CD14-positive monocyte (primary cell): Measurements from ENCODE around the gene REXO5. TPM values are rescaled to one million over a fixed set of nuclear protein-coding genes. Genes with fewer than 3 reads are reported as not detected.
A peak's percentile ranks its signal among the peaks of the same experiment; 100 is the strongest.
"Not testable (repeated sequence)": the region's sequence is repeated elsewhere in the genome, so short reads cannot be mapped to it uniquely, and the experiment has no call there.

ENCODE experiments used
- DNase-seq, 3 donors: peaks; one replicate each; pipeline ENCODE4 v3.0.0-alpha.2; 2011 to 2022
- H2AFZ ChIP-seq: 2 replicates; pipeline ENCODE4 v1.6.0; 2012; ENCODE audit warnings: mild to moderate bottlenecking, low read depth, low read length, inconsistent platforms; ENCODE audit not compliant: insufficient read depth, poor library complexity, severe bottlenecking
- H3K27ac ChIP-seq, 2 donors: 1 replicate in 1 of 2; 2 replicates in 1 of 2; pipeline ENCODE4 v1.5.1; 2012 to 2013; ENCODE audit warnings: low read length in 2 of 2, control low read depth in 1 of 2, inconsistent platforms in 1 of 2, low read depth in 1 of 2, mild to moderate bottlenecking in 1 of 2
- H3K27me3 ChIP-seq, 2 donors: one replicate each; pipeline versions ENCODE4 v1.6.0 to v1.6.1; 2011 to 2013; ENCODE audit warnings: low read length in 2 of 2; ENCODE audit not compliant: control insufficient read depth in 2 of 2, insufficient read depth in 2 of 2
- H3K36me3 ChIP-seq, 2 donors: replicated peaks in 1 of 2; 1 replicate in 1 of 2; 2 replicates in 1 of 2; pipeline versions ENCODE4 v1.5.1 to v1.6.1; 2012 to 2013; ENCODE audit warnings: low read length in 2 of 2, control low read depth in 1 of 2, inconsistent platforms in 1 of 2, mild to moderate bottlenecking in 1 of 2; ENCODE audit not compliant: insufficient read depth in 2 of 2, control insufficient read depth in 1 of 2
- H3K4me1 ChIP-seq, 2 donors: 1 replicate in 1 of 2; 2 replicates in 1 of 2; pipeline versions ENCODE4 v1.5.1 to v1.6.1; 2012 to 2013; ENCODE audit warnings: low read length in 2 of 2, control low read depth in 1 of 2, inconsistent platforms in 1 of 2, mild to moderate bottlenecking in 1 of 2, moderate library complexity in 1 of 2; ENCODE audit not compliant: insufficient read depth in 2 of 2, control insufficient read depth in 1 of 2
- H3K4me2 ChIP-seq: replicated peaks from 2 replicates; pipeline ENCODE3; 2012; ENCODE audit warnings: low read length, moderate library complexity, mild to moderate bottlenecking; ENCODE audit not compliant: poor library complexity, severe bottlenecking; ENCODE audit errors: extremely low read depth
- H3K4me3 ChIP-seq, 3 experiments: fragments of 200-600 bp in 1 of 3; sonication (generic) in 1 of 3; replicated peaks in 1 of 3; 1 replicate in 2 of 3; 2 replicates in 1 of 3; pipeline ENCODE4 v1.5.1; 2011 to 2013; ENCODE audit warnings: low read length in 3 of 3, mild to moderate bottlenecking in 3 of 3, control low read depth in 2 of 3, low read depth in 2 of 3, inconsistent platforms in 1 of 3, moderate library complexity in 1 of 3
- H3K79me2 ChIP-seq: 2 replicates; pipeline ENCODE4 v1.6.0; 2012; ENCODE audit warnings: mild to moderate bottlenecking, control low read depth, inconsistent platforms, low read length, moderate library complexity; ENCODE audit not compliant: insufficient read depth
- H3K9ac ChIP-seq: 2 replicates; pipeline ENCODE4 v1.6.0; 2017; ENCODE audit warnings: low read length, mild to moderate bottlenecking; ENCODE audit not compliant: insufficient read depth, poor library complexity, severe bottlenecking
- H3K9me3 ChIP-seq, 2 donors: replicated peaks in 1 of 2; 1 replicate in 1 of 2; 2 replicates in 1 of 2; pipeline versions ENCODE4 v1.5.1 to v1.6.1; 2012 to 2013; ENCODE audit warnings: low read length in 2 of 2, control low read depth in 1 of 2; ENCODE audit not compliant: control insufficient read depth in 1 of 2, insufficient read depth in 1 of 2
- H4K20me1 ChIP-seq: 2 replicates; pipeline ENCODE4 v1.6.0; 2012; ENCODE audit warnings: mild to moderate bottlenecking, low read length, control low read depth, moderate library complexity; ENCODE audit not compliant: insufficient read depth
- H3K27ac Mint-ChIP-seq, 7 donors: one replicate each; pipeline ENCODE4 v1.8.0; 2020; ENCODE audit warnings: mild to moderate bottlenecking in 7 of 7, mixed read lengths in 7 of 7, moderate library complexity in 6 of 7, inconsistent platforms in 2 of 7
- H3K27me3 Mint-ChIP-seq, 3 donors: one replicate each; pipeline ENCODE4 v1.8.0; 2021 to 2022; ENCODE audit warnings: low read depth in 3 of 3, mild to moderate bottlenecking in 3 of 3, mixed read lengths in 3 of 3, moderate library complexity in 3 of 3, inconsistent platforms in 1 of 3
- H3K36me3 Mint-ChIP-seq, 2 donors: one replicate each; pipeline ENCODE4 v1.8.0; 2020; ENCODE audit warnings: mixed read lengths in 2 of 2, inconsistent platforms in 1 of 2, mild to moderate bottlenecking in 1 of 2
- H3K4me1 Mint-ChIP-seq: one replicate; pipeline ENCODE4 v1.8.0; 2020; ENCODE audit warnings: mild to moderate bottlenecking, mixed read lengths
- H3K4me3 Mint-ChIP-seq, 2 donors: one replicate each; pipeline ENCODE4 v1.8.0; 2020; ENCODE audit warnings: mild to moderate bottlenecking in 2 of 2, mixed read lengths in 2 of 2, moderate library complexity in 1 of 2
- H3K9me3 Mint-ChIP-seq, 7 donors: one replicate each; pipeline ENCODE4 v1.8.0; 2020 to 2022; ENCODE audit warnings: mixed read lengths in 7 of 7, mild to moderate bottlenecking in 6 of 7, moderate library complexity in 6 of 7, inconsistent platforms in 2 of 7
- WGBS: methylation state at CpG from one replicate; pipeline ENCODE4 v1.1.5; 2013; ENCODE audit warnings: missing lambda C conversion rate; ENCODE audit not compliant: insufficient coverage; 5-methylcytosine and 5-hydroxymethylcytosine counted together
- intact Hi-C, 2 donors: fragments of 100-400 bp; cut with micrococcal nuclease; formaldehyde crosslinking; loops; one replicate each; pipeline versions ENCODE4 v1.15.0 to v1.15.1; 2023
- polyA plus RNA-seq, 3 donors: library from polyadenylated mRNA; depleted of rRNA in 1 of 3; unstranded in 2 of 3; stranded (reverse) in 1 of 3; fragments of 300-500 nt in 2 of 3; fragments of >200 nt in 1 of 3; fragmentation: Illumina TruSeq in 2 of 3; gene quantifications; 1 replicate in 2 of 3; 2 replicates in 1 of 3; pipeline ENCODE4 v1.2.3, GENCODE V29; 2012 to 2021
- TF ChIP-seq, protein P1 (sequence below): fragments of 200-600 bp; IDR thresholded peaks from one replicate; pipeline ENCODE4 v1.8.0; 2022; ENCODE audit warnings: antibody characterized with exemption, mild to moderate bottlenecking

REXO5 gene
- polyA plus RNA-seq, 3 donors = 0.52 to 1.4 (median 0.55) TPM

DNA sequence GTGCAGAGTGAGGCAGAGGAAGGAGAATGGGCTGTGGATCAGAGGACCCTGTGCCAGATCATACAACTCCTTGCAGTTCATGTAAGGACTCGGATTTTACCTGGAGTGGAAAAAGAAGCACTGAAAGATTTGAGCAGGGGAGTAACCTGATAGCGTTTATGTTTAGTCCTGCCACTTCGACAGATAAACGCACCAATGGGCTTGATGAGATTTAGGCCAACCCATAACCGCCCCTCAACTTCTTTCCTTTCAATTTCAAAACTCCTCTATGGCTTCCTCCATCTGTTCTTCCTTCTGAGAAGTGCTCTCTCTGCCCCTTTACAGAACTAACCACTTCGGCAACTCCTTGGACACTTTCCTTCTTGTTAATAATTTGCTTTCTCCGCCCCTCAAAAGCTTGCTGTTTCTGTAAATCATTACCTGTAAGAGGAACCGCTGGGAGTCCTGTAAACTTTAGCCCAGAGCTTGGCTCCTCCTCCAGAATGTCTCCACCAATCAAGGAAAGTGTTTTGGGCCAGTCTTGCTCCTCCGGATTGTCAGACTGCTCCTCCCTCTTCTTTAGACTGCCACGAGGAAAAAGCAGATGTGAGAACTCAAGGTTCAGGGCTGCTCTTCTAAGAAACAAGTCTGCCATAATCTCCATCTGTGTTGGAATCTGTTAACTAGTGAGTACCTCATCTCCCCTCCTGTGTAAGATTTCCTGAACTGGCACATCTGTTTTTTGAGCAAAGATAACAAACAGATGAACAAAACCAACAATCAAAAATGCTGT, 42.7 kb upstream of the REXO5 start, which contains the start of gene ACSM3:
TSS of gene ACSM3 (plus strand) at position 554 of the 772 bp plus-strand sequence. CDS start 6,021 bp downstream, outside the sequence.
- Histone ChIP-seq H4K20me1 (no peaks in the 10 kb centered on the region), H3K27me3 (no peaks in the 10 kb centered on the region), H3K4me2 (peak within 1 kb of the TSS; percentile 89), H3K27ac (peak within 1 kb of the TSS; percentile 36 to 93), H3K9me3 (peaks cover 0 to 4% of the 10 kb centered on the region in 2 donors), H3K36me3 (no peaks in the 10 kb centered on the region), H3K4me3 (peak within 1 kb of the TSS; percentile 47 to 99 (median 95)), H3K9ac (peak within 1 kb of the TSS; percentile 67), H2AFZ (peak within 1 kb of the TSS; percentile 94), H3K79me2 (no peaks in the 10 kb centered on the region), H3K4me1 (peaks cover 11 to 20% of the 10 kb centered on the region in 2 donors)
- intact Hi-C loops = no loop called here
- DNase-seq = peak; percentile 74 to 82 (median 75)
- H3K36me3 Mint-ChIP-seq = peaks cover 3 to 20% of the 10 kb centered on the region in 2 donors
- H3K4me1 Mint-ChIP-seq = peaks cover 13% of the 10 kb centered on the region
- H3K27me3 Mint-ChIP-seq = no peaks in the 10 kb centered on the region
- TF ChIP-seq, protein P1, sequence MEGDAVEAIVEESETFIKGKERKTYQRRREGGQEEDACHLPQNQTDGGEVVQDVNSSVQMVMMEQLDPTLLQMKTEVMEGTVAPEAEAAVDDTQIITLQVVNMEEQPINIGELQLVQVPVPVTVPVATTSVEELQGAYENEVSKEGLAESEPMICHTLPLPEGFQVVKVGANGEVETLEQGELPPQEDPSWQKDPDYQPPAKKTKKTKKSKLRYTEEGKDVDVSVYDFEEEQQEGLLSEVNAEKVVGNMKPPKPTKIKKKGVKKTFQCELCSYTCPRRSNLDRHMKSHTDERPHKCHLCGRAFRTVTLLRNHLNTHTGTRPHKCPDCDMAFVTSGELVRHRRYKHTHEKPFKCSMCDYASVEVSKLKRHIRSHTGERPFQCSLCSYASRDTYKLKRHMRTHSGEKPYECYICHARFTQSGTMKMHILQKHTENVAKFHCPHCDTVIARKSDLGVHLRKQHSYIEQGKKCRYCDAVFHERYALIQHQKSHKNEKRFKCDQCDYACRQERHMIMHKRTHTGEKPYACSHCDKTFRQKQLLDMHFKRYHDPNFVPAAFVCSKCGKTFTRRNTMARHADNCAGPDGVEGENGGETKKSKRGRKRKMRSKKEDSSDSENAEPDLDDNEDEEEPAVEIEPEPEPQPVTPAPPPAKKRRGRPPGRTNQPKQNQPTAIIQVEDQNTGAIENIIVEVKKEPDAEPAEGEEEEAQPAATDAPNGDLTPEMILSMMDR = no peak
- H3K9me3 Mint-ChIP-seq = peaks cover 7 to 25% (median 10%) of the 10 kb centered on the region in 7 donors
- H3K27ac Mint-ChIP-seq = peak within 1 kb of the TSS; percentile 90 to 97 (median 94)
- H3K4me3 Mint-ChIP-seq = peak within 1 kb of the TSS; percentile 84 to 98
- WGBS = 0% methylated on average over 8 of the region's 10 CpGs

GRCh38 chr16:20764448-20764847, 41.9 kb upstream of the REXO5 start:
- peak overlapping the region; percentile 89 for H3K4me2 ChIP-seq

More at GRCh38 chr16:20764448-20764847, 41.9 kb upstream of the REXO5 start:
- H3K9me3 Mint-ChIP-seq = peaks cover 4 to 17% (median 7%) of the 10 kb centered on the region in 7 donors
- H3K79me2 ChIP-seq, H3K9ac ChIP-seq, H3K4me3 ChIP-seq, intact Hi-C loops, H4K20me1 ChIP-seq, H3K27me3 ChIP-seq, H3K9me3 ChIP-seq, DNase-seq, H3K27ac Mint-ChIP-seq, H3K27me3 Mint-ChIP-seq, H2AFZ ChIP-seq, H3K4me3 Mint-ChIP-seq, H3K36me3 ChIP-seq: not testable (repeated sequence)
- H3K4me1 Mint-ChIP-seq = peaks cover 13% of the 10 kb centered on the region
- no CpG with 5 or more reads among the region's 1 CpG for WGBS
- peaks cover 3 to 17% of the 10 kb centered on the region in 2 donors for H3K36me3 Mint-ChIP-seq
- H3K4me1 ChIP-seq = peaks cover 11 to 20% of the 10 kb centered on the region in 2 donors
- peak overlapping the region in 1 of 2 donors; percentile 93 for H3K27ac ChIP-seq
